HCT116 (cell line): ENCODE data around the gene LRRIQ4.

Source experiments
- CEBPB ChIP-seq: IDR thresholded peaks from 2 replicates; pipeline ENCODE4 v1.6.1; 2012; ENCODE audit warnings: low read depth
- EZH2 ChIP-seq: fragments of 200-600 bp; sonication (generic); IDR thresholded peaks from 2 replicates; pipeline ENCODE4 v1.6.1; 2017; ENCODE audit warnings: antibody characterized with exemption, mixed run types
- EZH2phosphoT487 ChIP-seq: fragments of 200-600 bp; IDR thresholded peaks from 2 replicates; pipeline ENCODE4 v1.6.1; 2018; ENCODE audit warnings: antibody characterized with exemption, borderline replicate concordance
- POLR2A ChIP-seq: IDR thresholded peaks from 2 replicates; pipeline ENCODE4 v1.7.0; 2011; ENCODE audit warnings: borderline replicate concordance; ENCODE audit not compliant: insufficient read depth, insufficient read length; ENCODE audit errors: extremely low read depth
- POLR2AphosphoS5 ChIP-seq: IDR thresholded peaks from 2 replicates; pipeline ENCODE4 v1.6.1; 2011; ENCODE audit warnings: mild to moderate bottlenecking, low read depth, low read length, moderate library complexity
- RAD21 ChIP-seq: IDR thresholded peaks from 2 replicates; pipeline ENCODE4 v1.6.1; 2012; ENCODE audit warnings: low read depth, mild to moderate bottlenecking
- SIN3A ChIP-seq: IDR thresholded peaks from 2 replicates; pipeline ENCODE4 v1.6.1; 2012; ENCODE audit warnings: low read depth
- TCF7L2 ChIP-seq: IDR thresholded peaks from 2 replicates; pipeline ENCODE4 v1.7.0; 2011; ENCODE audit warnings: borderline replicate concordance, inconsistent platforms; ENCODE audit not compliant: insufficient read depth, insufficient read length; ENCODE audit errors: extremely low read depth
- YY1 ChIP-seq: IDR thresholded peaks from 2 replicates; pipeline ENCODE4 v1.6.1; 2011; ENCODE audit warnings: low read length, low read depth, moderate library complexity, mild to moderate bottlenecking; ENCODE audit not compliant: insufficient replicate concordance; ENCODE audit errors: extremely low read depth
- TF ChIP-seq, protein P1 (sequence below), 3 experiments: fragments of 200-600 bp in 1 of 3; sonication (generic) in 1 of 3; IDR thresholded peaks in 2 of 3; conservative IDR thresholded peaks in 1 of 3; 2 replicates each; pipeline ENCODE4 v1.5.1; 2012 to 2017; ENCODE audit warnings: low read depth in 2 of 3, low read length in 2 of 3, antibody characterized with exemption in 1 of 3, borderline replicate concordance in 1 of 3, control low read depth in 1 of 3, mild to moderate bottlenecking in 1 of 3, mixed read lengths in 1 of 3, mixed run types in 1 of 3, moderate library complexity in 1 of 3; ENCODE audit not compliant: insufficient read depth in 1 of 3
- TF ChIP-seq, protein P2 (sequence below): IDR thresholded peaks from 2 replicates; pipeline ENCODE4 v1.6.1; 2011; ENCODE audit warnings: mild to moderate bottlenecking, low read length, moderate library complexity; ENCODE audit not compliant: insufficient replicate concordance; ENCODE audit errors: extremely low read depth
- TF ChIP-seq, protein P3 (sequence below): IDR thresholded peaks from 2 replicates; pipeline ENCODE4 v1.6.1; 2012

DNA sequence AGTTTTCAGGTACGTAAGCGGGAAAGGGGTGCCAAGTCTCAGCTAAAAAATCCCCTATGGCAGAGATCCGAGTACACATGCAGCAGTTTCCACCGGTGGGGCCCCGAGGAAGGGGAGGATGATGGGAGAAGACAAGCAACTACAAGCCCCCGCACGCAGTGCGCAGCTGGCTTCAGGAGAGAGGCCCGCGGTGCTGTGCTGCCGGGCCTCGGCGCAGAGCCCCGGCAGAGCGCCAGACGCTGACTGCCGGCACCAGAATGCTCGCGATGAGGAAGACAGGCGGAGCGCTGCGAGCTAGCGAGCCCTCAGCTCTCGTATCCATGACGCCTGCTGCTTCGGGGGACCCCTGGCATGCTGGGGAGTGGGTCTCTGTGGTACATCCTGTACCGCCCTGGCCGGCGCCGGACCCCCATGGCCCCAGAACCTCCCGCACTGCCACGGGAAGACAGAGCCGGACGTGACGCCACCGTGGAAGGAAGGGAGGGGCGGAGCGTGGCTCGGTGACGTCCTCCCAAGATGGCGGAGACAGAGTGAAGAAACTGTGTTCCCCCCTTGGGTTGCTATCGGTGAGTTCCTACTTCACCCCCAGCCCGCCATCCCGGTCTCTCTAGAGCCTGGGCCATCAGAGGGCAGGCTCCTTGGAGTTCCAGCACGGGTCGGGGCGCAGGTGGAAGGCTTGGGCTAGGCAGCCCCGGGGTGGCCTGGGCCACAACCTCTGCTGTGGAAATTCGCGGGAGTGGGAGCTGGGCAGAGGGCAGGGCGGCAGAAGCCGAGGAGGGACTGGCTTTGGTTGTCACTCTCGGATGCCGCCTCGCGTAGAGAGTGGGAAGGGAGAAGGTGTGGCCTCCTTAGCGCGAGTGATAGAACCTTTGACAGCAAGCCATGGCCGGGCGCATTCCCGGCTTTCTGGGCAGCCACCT lies 39.5 kb upstream of the LRRIQ4 start, which contains the start of gene MYNN:
- TF ChIP-seq POLR2A, result peak; percentile 65
- TF ChIP-seq EZH2, result no peak
- TF ChIP-seq, protein P1, sequence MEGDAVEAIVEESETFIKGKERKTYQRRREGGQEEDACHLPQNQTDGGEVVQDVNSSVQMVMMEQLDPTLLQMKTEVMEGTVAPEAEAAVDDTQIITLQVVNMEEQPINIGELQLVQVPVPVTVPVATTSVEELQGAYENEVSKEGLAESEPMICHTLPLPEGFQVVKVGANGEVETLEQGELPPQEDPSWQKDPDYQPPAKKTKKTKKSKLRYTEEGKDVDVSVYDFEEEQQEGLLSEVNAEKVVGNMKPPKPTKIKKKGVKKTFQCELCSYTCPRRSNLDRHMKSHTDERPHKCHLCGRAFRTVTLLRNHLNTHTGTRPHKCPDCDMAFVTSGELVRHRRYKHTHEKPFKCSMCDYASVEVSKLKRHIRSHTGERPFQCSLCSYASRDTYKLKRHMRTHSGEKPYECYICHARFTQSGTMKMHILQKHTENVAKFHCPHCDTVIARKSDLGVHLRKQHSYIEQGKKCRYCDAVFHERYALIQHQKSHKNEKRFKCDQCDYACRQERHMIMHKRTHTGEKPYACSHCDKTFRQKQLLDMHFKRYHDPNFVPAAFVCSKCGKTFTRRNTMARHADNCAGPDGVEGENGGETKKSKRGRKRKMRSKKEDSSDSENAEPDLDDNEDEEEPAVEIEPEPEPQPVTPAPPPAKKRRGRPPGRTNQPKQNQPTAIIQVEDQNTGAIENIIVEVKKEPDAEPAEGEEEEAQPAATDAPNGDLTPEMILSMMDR (IDR thresholded peaks at IDR 0.05 in 2 of 3, conservative IDR thresholded peaks at IDR 0.05 in 1 of 3; ENCODE audit: borderline replicate concordance in 1 of 3, insufficient read depth in 1 of 3, low read depth in 2 of 3, low read length in 2 of 3), result no peak
- peak; percentile 94 for TF ChIP-seq POLR2AphosphoS5
- TF ChIP-seq, protein P2, sequence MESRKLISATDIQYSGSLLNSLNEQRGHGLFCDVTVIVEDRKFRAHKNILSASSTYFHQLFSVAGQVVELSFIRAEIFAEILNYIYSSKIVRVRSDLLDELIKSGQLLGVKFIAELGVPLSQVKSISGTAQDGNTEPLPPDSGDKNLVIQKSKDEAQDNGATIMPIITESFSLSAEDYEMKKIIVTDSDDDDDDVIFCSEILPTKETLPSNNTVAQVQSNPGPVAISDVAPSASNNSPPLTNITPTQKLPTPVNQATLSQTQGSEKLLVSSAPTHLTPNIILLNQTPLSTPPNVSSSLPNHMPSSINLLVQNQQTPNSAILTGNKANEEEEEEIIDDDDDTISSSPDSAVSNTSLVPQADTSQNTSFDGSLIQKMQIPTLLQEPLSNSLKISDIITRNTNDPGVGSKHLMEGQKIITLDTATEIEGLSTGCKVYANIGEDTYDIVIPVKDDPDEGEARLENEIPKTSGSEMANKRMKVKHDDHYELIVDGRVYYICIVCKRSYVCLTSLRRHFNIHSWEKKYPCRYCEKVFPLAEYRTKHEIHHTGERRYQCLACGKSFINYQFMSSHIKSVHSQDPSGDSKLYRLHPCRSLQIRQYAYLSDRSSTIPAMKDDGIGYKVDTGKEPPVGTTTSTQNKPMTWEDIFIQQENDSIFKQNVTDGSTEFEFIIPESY, result peak; percentile 34
- no peak for TF ChIP-seq EZH2phosphoT487
- TF ChIP-seq YY1, result peak; percentile 95
- TF ChIP-seq RAD21, result no peak
- no peak for TF ChIP-seq CEBPB
- peak; percentile 10 for TF ChIP-seq TCF7L2
- TF ChIP-seq SIN3A, result no peak
- TF ChIP-seq, protein P3, sequence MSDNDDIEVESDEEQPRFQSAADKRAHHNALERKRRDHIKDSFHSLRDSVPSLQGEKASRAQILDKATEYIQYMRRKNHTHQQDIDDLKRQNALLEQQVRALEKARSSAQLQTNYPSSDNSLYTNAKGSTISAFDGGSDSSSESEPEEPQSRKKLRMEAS, result no peak
